HepG2 (cell line): Measurements from ENCODE around the gene CTDSP1. TPM values are rescaled to one million over a fixed set of nuclear protein-coding genes. Genes with fewer than 3 reads are reported as not detected.
A peak's percentile ranks its signal among the peaks of the same experiment; 100 is the strongest.

Experiments used
- ATM ChIP-seq: fragments of 450-650 bp; IDR thresholded peaks from 2 replicates; pipeline ENCODE4 v1.7.1; 2017; ENCODE audit warnings: mild to moderate bottlenecking, borderline replicate concordance
- DNMT1 ChIP-seq: sonication (generic); formaldehyde crosslinking; IDR thresholded peaks from 2 replicates; pipeline ENCODE4 v1.5.1; 2020; ENCODE audit warnings: mild to moderate bottlenecking, missing genetic modification reagents
- FOXA3 ChIP-seq: IDR thresholded peaks from 2 replicates; pipeline ENCODE4 v1.6.1; 2016; ENCODE audit warnings: missing genetic modification reagents, missing compliant biosample characterization
- GATAD1 ChIP-seq: IDR thresholded peaks from 2 replicates; pipeline ENCODE4 v1.6.1; 2016; ENCODE audit warnings: missing genetic modification reagents, missing compliant biosample characterization
- KLF11 ChIP-seq: IDR thresholded peaks from 2 replicates; pipeline ENCODE4 v1.6.1; 2016; ENCODE audit warnings: missing compliant biosample characterization
- NFRKB ChIP-seq: fragments of 450-650 bp; IDR thresholded peaks from 2 replicates; pipeline ENCODE4 v1.6.1; 2017
- POLR2G ChIP-seq: fragments of 200-400 bp; formaldehyde crosslinking; IDR thresholded peaks from 2 replicates; pipeline ENCODE4 v1.6.1; 2018; ENCODE audit warnings: mild to moderate bottlenecking, low read depth, low read length, moderate library complexity
- SALL2 ChIP-seq: sonication (generic); formaldehyde crosslinking; IDR thresholded peaks from 2 replicates; pipeline ENCODE4 v1.8.1; 2023; ENCODE audit warnings: mild to moderate bottlenecking, missing genetic modification reagents, inconsistent platforms
- THAP11 ChIP-seq: IDR thresholded peaks from 2 replicates; pipeline ENCODE4 v1.6.1; 2016; ENCODE audit warnings: missing biosample characterization, missing genetic modification reagents
- ZC3H4 ChIP-seq: sonication (generic); formaldehyde crosslinking; IDR thresholded peaks from 2 replicates; pipeline ENCODE4 v1.4.0; 2020; ENCODE audit warnings: missing genetic modification reagents, borderline replicate concordance
- ZNF326 ChIP-seq: sonication (generic); formaldehyde crosslinking; IDR thresholded peaks from 2 replicates; pipeline ENCODE4 v1.4.0; 2020; ENCODE audit warnings: missing genetic modification reagents, borderline replicate concordance
- ZNF333 ChIP-seq: sonication (generic); formaldehyde crosslinking; IDR thresholded peaks from 2 replicates; pipeline ENCODE4 v1.4.0; 2020; ENCODE audit warnings: mild to moderate bottlenecking, missing genetic modification reagents, borderline replicate concordance
- polyA plus RNA-seq, 8 experiments: library from polyadenylated mRNA; depleted of rRNA in 3 of 8; stranded (reverse) in 7 of 8; unstranded in 1 of 8; fragments of >200 nt; fragmentation: Illumina TruSeq in 4 of 8; extraction: Trizol in 4 of 8; gene quantifications; 2 replicates each; pipeline versions ENCODE4 v1.2.1 to v1.2.3, GENCODE V29; 2011 to 2016; ENCODE audit warnings: low read depth in 4 of 8, missing spikeins in 1 of 8, mixed read lengths in 1 of 8; ENCODE audit not compliant: insufficient read depth in 1 of 8
- total RNA-seq, 5 experiments: library from RNA; depleted of rRNA; stranded (reverse); fragments of >200 nt; fragmentation: Illumina TruSeq; extraction: Trizol; gene quantifications; 2 replicates each; pipeline ENCODE4 v1.2.3, GENCODE V29; 2016; ENCODE audit warnings: low read depth in 1 of 5
- TF ChIP-seq, protein P1 (sequence below), 2 experiments: fragments of 450-650 bp in 1 of 2; sonication (generic) in 1 of 2; formaldehyde crosslinking in 1 of 2; IDR thresholded peaks; 2 replicates each; pipeline versions ENCODE4 v1.6.1 to v1.8.0; 2016 to 2022; ENCODE audit warnings: antibody characterized with exemption in 1 of 2, mild to moderate bottlenecking in 1 of 2, missing genetic modification reagents in 1 of 2
- TF ChIP-seq, protein P2 (sequence below): sonication (generic); formaldehyde crosslinking; IDR thresholded peaks from 2 replicates; pipeline ENCODE4 v1.8.0; 2022; ENCODE audit warnings: mild to moderate bottlenecking, missing genetic modification reagents, moderate library complexity
- TF ChIP-seq, protein P3 (sequence below): sonication (generic); formaldehyde crosslinking; IDR thresholded peaks from 2 replicates; pipeline ENCODE4 v1.4.0; 2020; ENCODE audit warnings: mild to moderate bottlenecking, low read depth, missing genetic modification reagents
- TF ChIP-seq, protein P4 (sequence below): sonication (generic); formaldehyde crosslinking; IDR thresholded peaks from 2 replicates; pipeline ENCODE4 v1.8.0; 2022; ENCODE audit warnings: low read depth, missing genetic modification reagents
- TF ChIP-seq, protein P5 (sequence below): sonication (generic); formaldehyde crosslinking; IDR thresholded peaks from 2 replicates; pipeline ENCODE4 v1.5.1; 2020; ENCODE audit warnings: missing genetic modification reagents, mild to moderate bottlenecking, borderline replicate concordance

CTDSP1 gene
- total and polyA plus RNA-seq, 2 of the 13 experiments (the other 11 are each of a cell fraction or from before 2014, with no cell fraction given) = 91.0 to 268 TPM

DNA sequence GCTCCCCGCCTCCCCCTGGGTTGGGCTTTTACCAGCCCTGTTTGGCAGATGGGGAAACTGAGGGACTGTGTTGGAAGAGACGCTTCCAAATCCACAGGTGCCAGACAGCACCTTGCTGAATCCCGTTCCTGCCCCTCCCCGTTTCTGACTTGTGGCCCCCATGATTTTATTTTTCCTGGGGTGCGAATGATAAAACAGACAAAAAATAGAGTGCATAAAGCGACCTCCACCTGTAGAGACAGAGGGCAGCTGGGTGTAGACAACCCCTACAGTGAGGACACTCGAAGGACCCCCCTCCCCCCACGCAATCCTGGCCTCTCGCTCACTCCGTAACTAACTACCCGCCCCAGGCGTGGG, 2.2 kb upstream of the CTDSP1 start (continued):
- TF ChIP-seq, protein P1, sequence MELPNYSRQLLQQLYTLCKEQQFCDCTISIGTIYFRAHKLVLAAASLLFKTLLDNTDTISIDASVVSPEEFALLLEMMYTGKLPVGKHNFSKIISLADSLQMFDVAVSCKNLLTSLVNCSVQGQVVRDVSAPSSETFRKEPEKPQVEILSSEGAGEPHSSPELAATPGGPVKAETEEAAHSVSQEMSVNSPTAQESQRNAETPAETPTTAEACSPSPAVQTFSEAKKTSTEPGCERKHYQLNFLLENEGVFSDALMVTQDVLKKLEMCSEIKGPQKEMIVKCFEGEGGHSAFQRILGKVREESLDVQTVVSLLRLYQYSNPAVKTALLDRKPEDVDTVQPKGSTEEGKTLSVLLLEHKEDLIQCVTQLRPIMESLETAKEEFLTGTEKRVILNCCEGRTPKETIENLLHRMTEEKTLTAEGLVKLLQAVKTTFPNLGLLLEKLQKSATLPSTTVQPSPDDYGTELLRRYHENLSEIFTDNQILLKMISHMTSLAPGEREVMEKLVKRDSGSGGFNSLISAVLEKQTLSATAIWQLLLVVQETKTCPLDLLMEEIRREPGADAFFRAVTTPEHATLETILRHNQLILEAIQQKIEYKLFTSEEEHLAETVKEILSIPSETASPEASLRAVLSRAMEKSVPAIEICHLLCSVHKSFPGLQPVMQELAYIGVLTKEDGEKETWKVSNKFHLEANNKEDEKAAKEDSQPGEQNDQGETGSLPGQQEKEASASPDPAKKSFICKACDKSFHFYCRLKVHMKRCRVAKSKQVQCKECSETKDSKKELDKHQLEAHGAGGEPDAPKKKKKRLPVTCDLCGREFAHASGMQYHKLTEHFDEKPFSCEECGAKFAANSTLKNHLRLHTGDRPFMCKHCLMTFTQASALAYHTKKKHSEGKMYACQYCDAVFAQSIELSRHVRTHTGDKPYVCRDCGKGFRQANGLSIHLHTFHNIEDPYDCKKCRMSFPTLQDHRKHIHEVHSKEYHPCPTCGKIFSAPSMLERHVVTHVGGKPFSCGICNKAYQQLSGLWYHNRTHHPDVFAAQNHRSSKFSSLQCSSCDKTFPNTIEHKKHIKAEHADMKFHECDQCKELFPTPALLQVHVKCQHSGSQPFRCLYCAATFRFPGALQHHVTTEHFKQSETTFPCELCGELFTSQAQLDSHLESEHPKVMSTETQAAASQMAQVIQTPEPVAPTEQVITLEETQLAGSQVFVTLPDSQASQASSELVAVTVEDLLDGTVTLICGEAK (IDR thresholded peaks at IDR 0.05) = no peak
- TF ChIP-seq, protein P1 (CRISPR knock-in tag; IDR thresholded peaks at IDR 0.05) = 0 out of 2 replicates have a peak, but pooled peaks have one; percentile 9
- TF ChIP-seq POLR2G (no peak), ZNF333 (CRISPR knock-in tag) (no peak), FOXA3 (CRISPR knock-in tag) (no peak), ZC3H4 (CRISPR knock-in tag) (0 out of 2 replicates have a peak, but pooled peaks have one; percentile 11), ATM (no peak), KLF11 (CRISPR knock-in tag) (0 out of 2 replicates have a peak, but pooled peaks have one; percentile 0), THAP11 (CRISPR knock-in tag) (no peak), ZNF326 (CRISPR knock-in tag) (peak; percentile 68; the same call in 1 of the 2 replicates), SALL2 (no peak), GATAD1 (CRISPR knock-in tag) (no peak), NFRKB (no peak), DNMT1 (CRISPR knock-in tag) (no peak)
- TF ChIP-seq, protein P2, sequence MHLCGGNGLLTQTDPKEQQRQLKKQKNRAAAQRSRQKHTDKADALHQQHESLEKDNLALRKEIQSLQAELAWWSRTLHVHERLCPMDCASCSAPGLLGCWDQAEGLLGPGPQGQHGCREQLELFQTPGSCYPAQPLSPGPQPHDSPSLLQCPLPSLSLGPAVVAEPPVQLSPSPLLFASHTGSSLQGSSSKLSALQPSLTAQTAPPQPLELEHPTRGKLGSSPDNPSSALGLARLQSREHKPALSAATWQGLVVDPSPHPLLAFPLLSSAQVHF = no peak
- TF ChIP-seq, protein P3, sequence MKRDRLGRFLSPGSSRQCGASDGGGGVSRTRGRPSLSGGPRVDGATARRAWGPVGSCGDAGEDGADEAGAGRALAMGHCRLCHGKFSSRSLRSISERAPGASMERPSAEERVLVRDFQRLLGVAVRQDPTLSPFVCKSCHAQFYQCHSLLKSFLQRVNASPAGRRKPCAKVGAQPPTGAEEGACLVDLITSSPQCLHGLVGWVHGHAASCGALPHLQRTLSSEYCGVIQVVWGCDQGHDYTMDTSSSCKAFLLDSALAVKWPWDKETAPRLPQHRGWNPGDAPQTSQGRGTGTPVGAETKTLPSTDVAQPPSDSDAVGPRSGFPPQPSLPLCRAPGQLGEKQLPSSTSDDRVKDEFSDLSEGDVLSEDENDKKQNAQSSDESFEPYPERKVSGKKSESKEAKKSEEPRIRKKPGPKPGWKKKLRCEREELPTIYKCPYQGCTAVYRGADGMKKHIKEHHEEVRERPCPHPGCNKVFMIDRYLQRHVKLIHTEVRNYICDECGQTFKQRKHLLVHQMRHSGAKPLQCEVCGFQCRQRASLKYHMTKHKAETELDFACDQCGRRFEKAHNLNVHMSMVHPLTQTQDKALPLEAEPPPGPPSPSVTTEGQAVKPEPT = no peak; the same call in 1 of the 2 replicates
- TF ChIP-seq, protein P4, sequence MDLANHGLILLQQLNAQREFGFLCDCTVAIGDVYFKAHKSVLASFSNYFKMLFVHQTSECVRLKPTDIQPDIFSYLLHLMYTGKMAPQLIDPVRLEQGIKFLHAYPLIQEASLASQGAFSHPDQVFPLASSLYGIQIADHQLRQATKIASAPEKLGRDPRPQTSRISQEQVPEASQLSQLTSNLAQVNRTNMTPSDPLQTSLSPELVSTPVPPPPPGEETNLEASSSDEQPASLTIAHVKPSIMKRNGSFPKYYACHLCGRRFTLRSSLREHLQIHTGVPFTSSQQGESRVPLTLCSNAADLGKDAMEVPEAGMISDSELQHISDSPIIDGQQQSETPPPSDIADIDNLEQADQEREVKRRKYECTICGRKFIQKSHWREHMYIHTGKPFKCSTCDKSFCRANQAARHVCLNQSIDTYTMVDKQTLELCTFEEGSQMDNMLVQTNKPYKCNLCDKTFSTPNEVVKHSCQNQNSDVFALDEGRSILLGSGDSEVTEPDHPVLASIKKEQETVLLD (CRISPR knock-in tag) = no peak
- TF ChIP-seq, protein P5, sequence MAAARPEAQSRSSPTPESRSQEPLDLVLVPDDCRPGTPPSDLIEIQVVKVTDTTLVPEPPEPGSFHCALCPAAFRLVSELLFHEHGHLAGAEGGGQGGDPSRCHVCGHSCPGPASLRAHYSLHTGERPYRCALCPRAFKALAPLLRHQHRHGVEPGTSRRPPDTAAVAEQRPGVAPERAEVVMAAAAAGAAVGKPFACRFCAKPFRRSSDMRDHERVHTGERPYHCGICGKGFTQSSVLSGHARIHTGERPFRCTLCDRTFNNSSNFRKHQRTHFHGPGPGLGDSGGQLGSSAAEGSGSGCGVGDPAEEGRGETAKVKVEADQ (CRISPR knock-in tag) = 0 out of 2 replicates have a peak, but pooled peaks have one; percentile 50
